ENCODE results near the gene MYCL. TPM values are rescaled to one million over a fixed set of nuclear protein-coding genes. Genes with fewer than 3 reads are reported as not detected.

Gene MYCL
- total RNA-seq, 6 donors from 2014 or later, result 4.3 to 8.2 (median 6.1) TPM

DNA sequence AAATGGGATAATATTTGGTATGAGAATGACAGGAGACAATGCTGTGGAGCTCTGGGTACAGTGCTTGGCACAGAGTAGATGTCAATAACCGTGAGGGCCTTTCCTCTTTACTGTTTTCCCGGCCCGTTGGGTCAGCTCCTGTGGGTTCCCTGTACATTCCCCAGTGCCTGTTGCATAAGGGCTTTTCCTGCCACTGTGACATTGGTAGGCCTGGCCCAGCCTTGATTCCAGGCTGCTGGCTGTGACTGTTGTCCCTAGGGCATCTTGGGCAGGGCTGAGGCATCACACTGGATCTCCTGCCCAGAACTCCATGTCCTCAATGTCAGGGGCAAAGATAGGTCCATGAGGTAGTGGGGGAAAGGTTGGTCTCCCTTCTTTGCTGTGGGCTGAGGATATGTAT, 25.8 kb upstream of the MYCL start:
- DNase-seq (peak in 1 of 2 donors; percentile 79), ATAC-seq (ENCODE audit: low FRiP score in 2 of 2) (peak; percentile 30 to 31)
- H3K4me3 ChIP-seq, result no peak overlapping the region
- H3K27me3 ChIP-seq, result no peaks in the 10 kb centered on the region
- no peaks in the 10 kb centered on the region for H3K9me3 ChIP-seq
- WGBS, 2 donors, result 33 to 47% methylated on average over 3 of the region's 3 CpGs
- no peaks in the 10 kb centered on the region for H3K36me3 ChIP-seq
- peaks cover 0 to 25% (median 6%) of the 10 kb centered on the region in 4 donors for H3K4me1 ChIP-seq
- peak overlapping the region in 1 of 4 donors; percentile 47 for H3K27ac ChIP-seq
- TF ChIP-seq POLR2AphosphoS5 (IDR thresholded peaks at IDR 0.05) (no peak), POLR2A (IDR thresholded peaks at IDR 0.05) (no peak), EP300 (IDR thresholded peaks at IDR 0.05) (no peak)
- TF ChIP-seq, protein P1, sequence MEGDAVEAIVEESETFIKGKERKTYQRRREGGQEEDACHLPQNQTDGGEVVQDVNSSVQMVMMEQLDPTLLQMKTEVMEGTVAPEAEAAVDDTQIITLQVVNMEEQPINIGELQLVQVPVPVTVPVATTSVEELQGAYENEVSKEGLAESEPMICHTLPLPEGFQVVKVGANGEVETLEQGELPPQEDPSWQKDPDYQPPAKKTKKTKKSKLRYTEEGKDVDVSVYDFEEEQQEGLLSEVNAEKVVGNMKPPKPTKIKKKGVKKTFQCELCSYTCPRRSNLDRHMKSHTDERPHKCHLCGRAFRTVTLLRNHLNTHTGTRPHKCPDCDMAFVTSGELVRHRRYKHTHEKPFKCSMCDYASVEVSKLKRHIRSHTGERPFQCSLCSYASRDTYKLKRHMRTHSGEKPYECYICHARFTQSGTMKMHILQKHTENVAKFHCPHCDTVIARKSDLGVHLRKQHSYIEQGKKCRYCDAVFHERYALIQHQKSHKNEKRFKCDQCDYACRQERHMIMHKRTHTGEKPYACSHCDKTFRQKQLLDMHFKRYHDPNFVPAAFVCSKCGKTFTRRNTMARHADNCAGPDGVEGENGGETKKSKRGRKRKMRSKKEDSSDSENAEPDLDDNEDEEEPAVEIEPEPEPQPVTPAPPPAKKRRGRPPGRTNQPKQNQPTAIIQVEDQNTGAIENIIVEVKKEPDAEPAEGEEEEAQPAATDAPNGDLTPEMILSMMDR (IDR thresholded peaks at IDR 0.05), result no peak

DNA sequence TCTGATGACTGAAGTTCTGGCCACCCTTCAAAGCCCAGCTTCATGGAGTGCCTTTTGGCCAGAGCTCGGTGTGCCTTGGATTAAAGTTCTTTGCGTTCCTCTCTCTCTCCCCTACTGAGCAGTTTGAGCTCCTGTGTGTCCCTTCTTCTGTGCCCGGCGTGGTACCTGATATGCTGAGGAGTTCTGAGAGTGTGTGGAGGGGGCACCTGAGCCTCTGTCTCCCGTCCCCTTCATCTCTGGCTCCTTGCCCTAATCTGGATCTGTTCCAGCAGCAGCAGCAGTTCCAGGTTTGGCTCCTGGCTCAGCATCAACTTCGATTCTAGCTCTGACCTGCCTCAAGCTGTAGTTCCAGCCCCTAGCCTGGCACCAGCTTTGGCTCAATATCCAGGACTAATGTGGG, 25.1 kb upstream of the MYCL start:
- H3K36me3 ChIP-seq, result no peaks in the 10 kb centered on the region
- peak; percentile 16 to 23 for ATAC-seq (ENCODE audit: low FRiP score in 2 of 2)
- TF ChIP-seq, protein P1 (IDR thresholded peaks at IDR 0.05), result no peak
- TF ChIP-seq POLR2AphosphoS5 (IDR thresholded peaks at IDR 0.05) (no peak), POLR2A (IDR thresholded peaks at IDR 0.05) (no peak)
- H3K27ac ChIP-seq, result peak overlapping the region in 1 of 4 donors; percentile 47
- H3K4me3 ChIP-seq, result no peak overlapping the region
- peaks cover 0 to 25% (median 6%) of the 10 kb centered on the region in 4 donors for H3K4me1 ChIP-seq
- no peak for DNase-seq
- no peaks in the 10 kb centered on the region for H3K27me3 ChIP-seq
- no peaks in the 10 kb centered on the region for H3K9me3 ChIP-seq
- 44 to 52% methylated on average over 6 of the region's 6 CpGs for WGBS, 2 donors

DNA sequence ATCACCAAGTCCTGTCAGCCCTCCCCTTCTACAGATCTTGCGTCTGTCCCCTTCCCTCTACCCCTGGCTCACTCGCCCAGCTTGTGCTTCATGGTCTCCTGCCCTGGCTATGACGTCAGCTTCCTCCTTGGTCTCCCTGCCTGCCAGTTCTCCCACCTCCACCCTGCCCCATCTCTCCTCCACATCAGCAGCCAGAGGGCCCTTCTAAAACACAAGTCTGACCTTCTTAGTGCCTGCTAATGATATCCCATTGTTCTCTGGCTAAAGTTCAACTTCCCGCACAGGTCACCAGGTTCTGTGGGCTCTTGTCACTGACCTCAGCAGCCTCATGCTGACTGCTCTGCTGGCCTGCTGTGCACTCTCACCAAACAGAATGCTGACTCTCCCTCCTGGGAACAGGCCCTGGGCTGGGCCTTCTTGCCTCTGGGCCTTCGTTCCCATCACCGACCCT, 24.7 kb upstream of the MYCL start:
- Histone ChIP-seq H3K27ac (peak overlapping the region in 1 of 4 donors; percentile 47), H3K27me3 (no peaks in the 10 kb centered on the region), H3K36me3 (no peaks in the 10 kb centered on the region), H3K9me3 (no peaks in the 10 kb centered on the region), H3K4me3 (no peak overlapping the region), H3K4me1 (peaks cover 0 to 25% (median 6%) of the 10 kb centered on the region in 4 donors)
- ATAC-seq (ENCODE audit: low FRiP score in 2 of 2), result peak in 1 of 2 donors; percentile 39
- no peak for TF ChIP-seq POLR2AphosphoS5 (IDR thresholded peaks at IDR 0.05)
- TF ChIP-seq EP300 (IDR thresholded peaks at IDR 0.05), result no peak
- TF ChIP-seq, protein P1 (IDR thresholded peaks at IDR 0.05), result no peak
- 53 to 57% methylated on average over 6 of the region's 6 CpGs for WGBS, 2 donors
- DNase-seq, result peak in 1 of 2 donors; percentile 63

DNA sequence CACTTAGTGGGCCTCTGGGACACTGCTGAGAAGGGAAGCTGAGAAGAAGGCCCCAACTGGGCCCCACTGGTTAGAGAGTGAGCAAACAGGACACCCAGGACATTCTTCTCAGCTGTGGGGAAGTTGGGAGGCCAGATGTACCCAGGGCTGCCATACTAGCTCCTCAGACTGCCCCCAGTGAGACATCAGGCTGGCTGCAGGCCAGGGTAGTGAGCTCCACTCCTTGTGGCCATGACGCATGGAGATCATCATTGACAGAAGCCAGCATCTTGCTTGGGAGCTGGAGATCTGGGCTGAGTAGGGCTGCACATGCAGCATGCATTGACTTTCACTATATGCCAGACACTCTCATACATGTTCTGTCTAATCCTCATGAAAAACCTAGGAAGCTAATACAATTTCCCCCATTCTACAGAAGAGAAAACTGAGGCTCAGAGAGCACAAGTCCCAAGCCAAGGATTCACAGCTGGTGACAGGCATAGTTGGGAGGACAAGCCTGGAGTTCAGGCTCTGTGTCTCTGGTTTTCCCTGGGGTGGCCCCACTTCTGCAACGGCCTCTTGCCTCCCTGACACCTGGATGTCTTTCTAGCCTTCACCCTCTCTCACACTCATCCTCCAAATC, 24.1 kb upstream of the MYCL start:
- TF ChIP-seq, protein P1 (IDR thresholded peaks at IDR 0.05), result no peak
- TF ChIP-seq POLR2A (IDR thresholded peaks at IDR 0.05), result no peak
- TF ChIP-seq EP300 (IDR thresholded peaks at IDR 0.05), result no peak
- no peak for TF ChIP-seq POLR2AphosphoS5 (IDR thresholded peaks at IDR 0.05)
- Histone ChIP-seq H3K36me3 (no peaks in the 10 kb centered on the region), H3K4me3 (no peak overlapping the region), H3K27ac (peak overlapping the region in 1 of 4 donors; percentile 47), H3K9me3 (no peaks in the 10 kb centered on the region), H3K4me1 (peaks cover 0 to 25% (median 6%) of the 10 kb centered on the region in 4 donors), H3K27me3 (no peaks in the 10 kb centered on the region)
- ATAC-seq (ENCODE audit: low FRiP score in 2 of 2) (no peak), DNase-seq (no peak)
- WGBS, 2 donors, result 85 to 97% methylated on average over 1 to 2 of the region's 2 CpGs

DNA sequence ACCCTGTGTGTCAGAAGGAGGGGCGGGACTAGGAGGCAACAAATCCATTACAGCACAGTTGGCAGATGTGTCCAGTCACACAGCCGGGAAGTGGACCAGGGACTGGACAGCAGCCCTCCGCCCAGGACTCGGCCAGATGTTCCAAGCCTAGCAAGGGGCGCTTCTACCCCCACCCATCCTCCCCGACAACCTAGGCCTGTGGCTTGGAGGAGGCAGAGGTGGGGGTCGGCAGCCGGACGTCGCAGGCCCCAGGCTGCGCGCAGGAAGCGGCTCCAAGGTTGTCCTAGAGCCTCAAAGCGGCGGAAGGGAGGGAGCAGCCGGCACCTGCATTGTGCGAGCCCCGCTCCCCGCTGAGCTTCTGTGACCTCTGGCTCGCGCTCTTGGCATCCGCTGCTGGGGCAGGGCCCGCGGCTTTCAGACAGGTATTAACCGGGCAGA, 20.6 kb upstream of the MYCL start:
- H3K9me3 ChIP-seq, result no peaks in the 10 kb centered on the region
- H3K4me3 ChIP-seq, result no peak overlapping the region
- 42 to 78% methylated on average over 13 to 18 of the region's 25 CpGs for WGBS, 2 donors
- no peaks in the 10 kb centered on the region for H3K36me3 ChIP-seq
- no peak for ATAC-seq (ENCODE audit: low FRiP score in 2 of 2)
- peaks cover 0 to 18% (median 5%) of the 10 kb centered on the region in 4 donors for H3K4me1 ChIP-seq
- peak in 1 of 2 donors; percentile 76 for DNase-seq
- no peaks in the 10 kb centered on the region for H3K27me3 ChIP-seq
- TF ChIP-seq, protein P1 (IDR thresholded peaks at IDR 0.05), result no peak
- no peak for TF ChIP-seq EP300 (IDR thresholded peaks at IDR 0.05)
- no peak for TF ChIP-seq POLR2AphosphoS5 (IDR thresholded peaks at IDR 0.05)
- no peak for TF ChIP-seq POLR2A (IDR thresholded peaks at IDR 0.05)
- H3K27ac ChIP-seq, result no peak overlapping the region

Data from upper lobe of left lung (tissue), 6 donors.